ENCODE measurements around the gene POLA2.

- no peak for TF ChIP-seq CTCF (IDR thresholded peaks at IDR 0.05; ENCODE audit: low read depth, low read length)
- no peak for TF ChIP-seq POLR2A (IDR thresholded peaks at IDR 0.05; ENCODE audit: extremely low read depth, insufficient read length)
- TF ChIP-seq MYC (IDR thresholded peaks at IDR 0.05; ENCODE audit: low read depth, low read length): no peak
Measured at GRCh38 chr11:65330544-65330943, 68.8 kb downstream of the POLA2 start.
